ENCODE data around the gene ZHX3. TPM values are rescaled to one million over a fixed set of nuclear protein-coding genes. Genes with fewer than 3 reads are reported as not detected.

ZHX3 gene
- total RNA-seq, 1 donor from 2014 or later, result 14.5 TPM

- Histone ChIP-seq H3K4me3 (ENCODE audit: low read depth, low read length) (no peak overlapping the region), H3K36me3 (ENCODE audit: control insufficient read depth, insufficient read depth, low read length) (no peaks in the 10 kb centered on the region), H3K27me3 (ENCODE audit: control insufficient read depth, insufficient read depth, low read length) (no peaks in the 10 kb centered on the region)
- no peak for DNase-seq (ENCODE audit: low read depth)
- TF ChIP-seq CTCF (IDR thresholded peaks at IDR 0.05; ENCODE audit: insufficient read depth, low read length, severe bottlenecking), result no peak
- no peak for FAIRE-seq
Observed at GRCh38 chr20:41299899-41300298, 17.6 kb downstream of the ZHX3 start.

DNA sequence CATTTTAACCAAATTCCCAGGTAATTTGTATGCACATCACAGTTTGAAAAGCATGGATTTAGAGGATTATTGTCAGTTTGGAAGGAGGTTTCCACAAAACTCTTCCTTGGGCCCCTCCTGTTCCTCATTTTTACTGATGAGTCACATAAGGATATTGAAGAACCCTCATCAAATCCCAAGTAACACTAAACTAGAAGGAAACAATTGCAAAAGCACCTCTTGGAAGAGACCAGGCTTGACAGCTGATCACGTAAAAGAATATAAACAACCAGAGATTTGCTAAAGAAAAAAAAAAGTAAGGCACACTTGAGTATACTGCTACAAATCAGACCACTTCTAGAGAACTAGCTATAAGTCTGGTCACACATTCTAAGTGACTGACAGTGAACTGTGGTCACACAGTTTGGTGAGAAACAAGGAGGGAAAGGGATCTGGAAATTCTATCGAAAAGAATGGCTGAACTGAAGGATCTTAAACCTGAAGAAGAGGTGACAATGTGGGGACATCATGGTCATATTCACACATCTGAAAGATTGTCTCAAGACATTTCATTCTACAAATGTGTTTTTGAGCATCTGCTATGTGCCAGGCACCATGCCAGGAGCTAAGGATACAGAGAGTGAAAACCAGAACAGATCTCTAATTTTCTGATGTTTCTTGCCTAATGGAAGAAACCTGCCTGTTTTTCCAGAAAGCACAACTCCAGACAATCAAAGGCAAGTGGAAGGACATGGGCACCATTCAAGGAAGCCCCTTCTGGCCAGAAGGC is 24.1 kb downstream of the ZHX3 start:
- Histone ChIP-seq H3K36me3 (ENCODE audit: control insufficient read depth, insufficient read depth, low read length) (no peaks in the 10 kb centered on the region), H3K4me3 (ENCODE audit: low read depth, low read length) (no peak overlapping the region), H3K27me3 (ENCODE audit: control insufficient read depth, insufficient read depth, low read length) (no peaks in the 10 kb centered on the region)
- DNase-seq (ENCODE audit: low read depth) (peak; percentile 41), FAIRE-seq (no peak)
- no peak for TF ChIP-seq CTCF (IDR thresholded peaks at IDR 0.05; ENCODE audit: insufficient read depth, low read length, severe bottlenecking)

DNA sequence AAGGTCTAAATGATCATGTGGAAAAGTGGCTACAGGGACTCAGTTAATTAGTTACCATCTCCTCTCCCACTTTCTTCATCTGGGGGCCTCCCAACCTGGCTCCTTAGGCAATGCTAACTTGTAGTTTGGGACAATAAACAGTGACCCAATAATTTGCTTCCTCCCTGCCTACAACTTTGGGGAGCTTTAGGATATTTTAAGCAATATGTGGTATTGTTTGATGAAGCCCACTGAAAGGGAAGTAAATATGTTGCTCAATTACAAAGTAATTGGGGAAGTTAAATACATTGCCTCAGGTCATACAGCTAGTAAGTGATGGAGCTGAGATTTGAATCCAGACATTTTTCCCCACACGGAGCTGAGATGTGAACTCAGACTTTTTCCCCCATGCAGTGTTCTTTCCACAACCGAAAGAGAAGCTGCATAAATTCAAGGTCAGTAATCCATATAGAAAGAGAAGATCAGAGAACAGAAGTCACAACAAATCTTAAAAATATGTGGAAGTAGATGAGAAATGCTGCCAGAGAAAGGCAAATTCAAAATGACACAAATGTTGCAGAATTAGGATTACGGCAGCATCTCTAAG is 26.6 kb downstream of the ZHX3 start:
- no peak for DNase-seq (ENCODE audit: low read depth)
- no peaks in the 10 kb centered on the region for H3K27me3 ChIP-seq (ENCODE audit: control insufficient read depth, insufficient read depth, low read length)
- FAIRE-seq, result no peak
- H3K4me3 ChIP-seq (ENCODE audit: low read depth, low read length), result no peak overlapping the region
- no peaks in the 10 kb centered on the region for H3K36me3 ChIP-seq (ENCODE audit: control insufficient read depth, insufficient read depth, low read length)
- TF ChIP-seq CTCF (IDR thresholded peaks at IDR 0.05; ENCODE audit: insufficient read depth, low read length, severe bottlenecking), result no peak

GRCh38 chr20:41287327-41287726 is 30.2 kb downstream of the ZHX3 start:
- Histone ChIP-seq H3K36me3 (ENCODE audit: control insufficient read depth, insufficient read depth, low read length) (no peaks in the 10 kb centered on the region), H3K4me3 (ENCODE audit: low read depth, low read length) (no peak overlapping the region), H3K27me3 (ENCODE audit: control insufficient read depth, insufficient read depth, low read length) (no peaks in the 10 kb centered on the region)
- FAIRE-seq (no peak), DNase-seq (ENCODE audit: low read depth) (peak; percentile 96)
- no peak for TF ChIP-seq CTCF (IDR thresholded peaks at IDR 0.05; ENCODE audit: insufficient read depth, low read length, severe bottlenecking)

- Histone ChIP-seq H3K36me3 (ENCODE audit: control insufficient read depth, insufficient read depth, low read length) (no peaks in the 10 kb centered on the region), H3K4me3 (ENCODE audit: low read depth, low read length) (no peak overlapping the region), H3K27me3 (ENCODE audit: control insufficient read depth, insufficient read depth, low read length) (no peaks in the 10 kb centered on the region)
- no peak for TF ChIP-seq CTCF (IDR thresholded peaks at IDR 0.05; ENCODE audit: insufficient read depth, low read length, severe bottlenecking)
- FAIRE-seq (no peak), DNase-seq (ENCODE audit: low read depth) (no peak)
Observed at GRCh38 chr20:41286240-41286851, 31.2 kb downstream of the ZHX3 start.
